ENCODE data around the gene EMILIN1.
A peak's percentile ranks its signal among the peaks of the same experiment; 100 is the strongest.

Gene EMILIN1

DNA sequence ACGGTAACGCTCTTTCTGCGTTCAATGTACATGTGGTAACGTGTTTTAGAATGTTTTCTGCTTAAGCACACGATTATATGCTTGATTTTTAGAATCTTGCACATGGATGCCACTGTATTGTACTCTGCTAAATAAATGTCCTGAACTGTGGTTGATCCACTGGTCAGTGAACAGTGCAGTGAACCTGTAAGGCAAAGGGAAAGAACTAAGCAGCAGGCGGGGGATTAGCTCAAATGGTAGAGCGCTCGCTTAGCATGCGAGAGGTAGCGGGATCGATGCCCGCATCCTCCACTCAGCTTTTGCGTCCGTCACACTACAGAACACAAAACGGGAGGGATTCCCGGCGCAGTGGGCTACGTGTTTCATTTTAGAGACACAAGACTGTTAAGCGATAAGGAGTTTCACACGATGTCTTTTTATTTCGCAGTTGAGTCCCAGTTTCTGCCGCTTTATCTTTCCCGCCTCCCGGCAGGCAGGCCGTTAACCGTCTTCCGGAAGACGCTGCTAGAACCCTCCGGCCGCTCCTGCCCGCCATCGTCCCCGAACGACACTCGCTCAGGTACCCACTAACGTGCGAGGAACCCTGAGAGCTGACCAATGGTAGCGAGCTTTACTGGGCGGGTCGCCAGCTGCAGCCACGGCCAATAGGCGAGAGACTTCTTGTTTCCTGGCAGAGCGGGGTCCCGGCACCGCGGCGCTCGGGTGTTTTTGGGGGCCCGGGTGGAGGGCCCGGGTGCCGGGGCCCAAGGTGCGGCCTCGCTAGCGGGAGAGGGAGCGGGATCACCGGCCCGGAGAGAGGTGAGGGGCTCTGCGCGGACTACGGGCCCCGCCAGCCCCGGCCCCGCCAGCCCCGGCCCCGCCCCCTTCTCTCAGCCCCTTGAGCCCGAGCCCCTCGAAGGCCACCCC, 27.2 kb upstream of the EMILIN1 start, which contains the start of gene AGBL5:
AGBL5 (plus strand) TSS at position 673 of the 906 bp plus-strand sequence. CDS start 1,291 bp downstream, outside the sequence.
- Histone ChIP-seq H3K27me3 (no peaks in the 10 kb centered on the region), H3K9ac (peak within 1 kb of the TSS; percentile 67 to 86 (median 81)), H3K9me3 (replicated peaks in 1 of 11) (no peaks in the 10 kb centered on the region), H3K27ac (peak within 1 kb of the TSS; percentile 37 to 88 (median 82); a peak in 21 of 22 replicates), H3K4me2 (peak within 1 kb of the TSS; percentile 94 to 98 (median 98)), H3K4me1 (peaks cover 23 to 28% (median 26%) of the 10 kb centered on the region in 10 experiments), H3K4me3 (peak within 1 kb of the TSS; percentile 69 to 86 (median 76)), H4K20me1 (no peaks in the 10 kb centered on the region; a peak in 1 of 22 replicates), H3K36me3 (peaks cover 21 to 35% (median 30%) of the 10 kb centered on the region in 11 experiments)
- TF ChIP-seq Cebpa-rat (IDR thresholded peaks at IDR 0.05), result no peak

GRCh38 chr2:27051902-27052645, 26.3 kb upstream of the EMILIN1 start:
- Histone ChIP-seq H3K4me1 (peaks cover 23 to 28% (median 26%) of the 10 kb centered on the region in 10 experiments), H3K9ac (peak overlapping the region; percentile 67 to 86 (median 81)), H4K20me1 (no peaks in the 10 kb centered on the region; a peak in 1 of 22 replicates), H3K27me3 (no peaks in the 10 kb centered on the region), H3K36me3 (peaks cover 29 to 43% (median 38%) of the 10 kb centered on the region in 11 experiments), H3K4me3 (peak overlapping the region; percentile 69 to 86 (median 76)), H3K27ac (peak overlapping the region in 10 of 11 experiments; percentile 58 to 88 (median 82); a peak in 18 of 22 replicates), H3K4me2 (peak overlapping the region; percentile 92 to 98 (median 97)), H3K9me3 (replicated peaks in 1 of 11) (no peaks in the 10 kb centered on the region)
- TF ChIP-seq Cebpa-rat (IDR thresholded peaks at IDR 0.05), result no peak

GRCh38 chr2:27053321-27053720, 25.1 kb upstream of the EMILIN1 start:
- no peak for TF ChIP-seq Cebpa-rat (IDR thresholded peaks at IDR 0.05)
- Histone ChIP-seq H3K36me3 (peaks cover 35 to 56% (median 50%) of the 10 kb centered on the region in 11 experiments), H3K4me2 (no peak overlapping the region), H3K27ac (no peak overlapping the region), H4K20me1 (peaks cover 0 to 2% (median 0%) of the 10 kb centered on the region in 11 experiments; a peak in 2 of 22 replicates), H3K9me3 (replicated peaks in 1 of 11) (no peaks in the 10 kb centered on the region), H3K9ac (0 out of 22 replicates have a peak overlapping the region, but pooled peaks of 1 of the 11 experiments have one; percentile 5), H3K4me1 (peaks cover 23 to 28% (median 26%) of the 10 kb centered on the region in 10 experiments), H3K4me3 (no peak overlapping the region), H3K27me3 (no peaks in the 10 kb centered on the region)

- H3K4me1 ChIP-seq, result peaks cover 21 to 25% (median 23%) of the 10 kb centered on the region in 10 experiments
- no peak overlapping the region for H3K4me3 ChIP-seq
- H3K27me3 ChIP-seq, result no peaks in the 10 kb centered on the region
- 0 out of 22 replicates have a peak overlapping the region, but pooled peaks of 1 of the 11 experiments have one; percentile 5 for H3K9ac ChIP-seq
- no peak for TF ChIP-seq Cebpa-rat (IDR thresholded peaks at IDR 0.05)
- no peak overlapping the region for H3K4me2 ChIP-seq
- no peak overlapping the region for H3K27ac ChIP-seq
- H3K9me3 ChIP-seq (replicated peaks in 1 of 11), result no peaks in the 10 kb centered on the region
- H3K36me3 ChIP-seq, result peaks cover 38 to 60% (median 55%) of the 10 kb centered on the region in 11 experiments
- peaks cover 0 to 5% (median 0%) of the 10 kb centered on the region in 11 experiments; a peak in 2 of 22 replicates for H4K20me1 ChIP-seq
Measured at GRCh38 chr2:27053776-27054175, 24.6 kb upstream of the EMILIN1 start.

- Histone ChIP-seq H3K4me3 (no peak overlapping the region), H3K36me3 (peaks cover 47 to 70% (median 64%) of the 10 kb centered on the region in 11 experiments), H4K20me1 (peaks cover 0 to 10% (median 0%) of the 10 kb centered on the region in 11 experiments; a peak in 5 of 22 replicates), H3K4me2 (no peak overlapping the region), H3K27ac (no peak overlapping the region), H3K4me1 (peaks cover 11 to 16% (median 14%) of the 10 kb centered on the region in 10 experiments; a peak in 19 of 20 replicates), H3K27me3 (no peaks in the 10 kb centered on the region), H3K9me3 (replicated peaks in 1 of 11) (no peaks in the 10 kb centered on the region), H3K9ac (peak overlapping the region in 2 of 11 experiments; percentile 20 to 27; a peak in 1 of 22 replicates)
- no peak for TF ChIP-seq Cebpa-rat (IDR thresholded peaks at IDR 0.05)
Measured at GRCh38 chr2:27054721-27055120, 23.7 kb upstream of the EMILIN1 start.

DNA sequence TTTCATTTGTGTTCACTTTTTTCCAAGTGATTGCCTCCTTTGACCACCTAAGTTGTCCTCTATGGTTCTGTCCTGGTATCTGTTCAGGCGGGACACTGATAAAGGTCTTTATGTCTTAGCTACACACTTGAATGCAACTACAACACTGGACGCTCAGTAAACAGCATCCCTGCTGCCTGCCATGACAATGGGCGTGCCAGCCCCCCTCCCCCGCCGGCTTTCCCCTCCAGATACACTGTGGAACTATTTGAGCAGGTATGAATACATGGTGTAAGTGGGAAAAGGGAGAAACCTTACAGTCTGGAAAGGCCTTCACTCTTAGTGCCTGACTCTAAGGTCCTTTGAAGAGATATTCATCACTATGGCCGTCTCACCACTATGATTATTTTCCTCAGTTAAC, 21.2 kb upstream of the EMILIN1 start:
- no peaks in the 10 kb centered on the region for H3K27me3 ChIP-seq
- H3K4me1 ChIP-seq, result peaks cover 6 to 18% (median 9%) of the 10 kb centered on the region in 10 experiments; a peak in 18 of 20 replicates
- H3K36me3 ChIP-seq, result peaks cover 49 to 92% (median 83%) of the 10 kb centered on the region in 11 experiments
- no peak overlapping the region for H3K27ac ChIP-seq
- H4K20me1 ChIP-seq, result peaks cover 0 to 16% (median 5%) of the 10 kb centered on the region in 11 experiments; a peak in 9 of 22 replicates
- TF ChIP-seq Cebpa-rat (IDR thresholded peaks at IDR 0.05), result no peak
- H3K4me2 ChIP-seq, result no peak overlapping the region
- H3K9me3 ChIP-seq (replicated peaks in 1 of 11), result no peaks in the 10 kb centered on the region
- no peak overlapping the region for H3K9ac ChIP-seq
- no peak overlapping the region for H3K4me3 ChIP-seq

GRCh38 chr2:27058210-27058609, 20.2 kb upstream of the EMILIN1 start:
- Histone ChIP-seq H3K27me3 (no peaks in the 10 kb centered on the region), H3K4me1 (peaks cover 0 to 17% (median 0%) of the 10 kb centered on the region in 10 experiments; a peak in 4 of 20 replicates), H3K9me3 (replicated peaks in 1 of 11) (no peaks in the 10 kb centered on the region), H3K36me3 (peaks cover 57 to 99% (median 89%) of the 10 kb centered on the region in 11 experiments), H3K4me3 (no peak overlapping the region), H3K9ac (no peak overlapping the region), H4K20me1 (peaks cover 0 to 24% (median 8%) of the 10 kb centered on the region in 11 experiments; a peak in 9 of 22 replicates), H3K27ac (no peak overlapping the region), H3K4me2 (no peak overlapping the region)
- no peak for TF ChIP-seq Cebpa-rat (IDR thresholded peaks at IDR 0.05)

DNA sequence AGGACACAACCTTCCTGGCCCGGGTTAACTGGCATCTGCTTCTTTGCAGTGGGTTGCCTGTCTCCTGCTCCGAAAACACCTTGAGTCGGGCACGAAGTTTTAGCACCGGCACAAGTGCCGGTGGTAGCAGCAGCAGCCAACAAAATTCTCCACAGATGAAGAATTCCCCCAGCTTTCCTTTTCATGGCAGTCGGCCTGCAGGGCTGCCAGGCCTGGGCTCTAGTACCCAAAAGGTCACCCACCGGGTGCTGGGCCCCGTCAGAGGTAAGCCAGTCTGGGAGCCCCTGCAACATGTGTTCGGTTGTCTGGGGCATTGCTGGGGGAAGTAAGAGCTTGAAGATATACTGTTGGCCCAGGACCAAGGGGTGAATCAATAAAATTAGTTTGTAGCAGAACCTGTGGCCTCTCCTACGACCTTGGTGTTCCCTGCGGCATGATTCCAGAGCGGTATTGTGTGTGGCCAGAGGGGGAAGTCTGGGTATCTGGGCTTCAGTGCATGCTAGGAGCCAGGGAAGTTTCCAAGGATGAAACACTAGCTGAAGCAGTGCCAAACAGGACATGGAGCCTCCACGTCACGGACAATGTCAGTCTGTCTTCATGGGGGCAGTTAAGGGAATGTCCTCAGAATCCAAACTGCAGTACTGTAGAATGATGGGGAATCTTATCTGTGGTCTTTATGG, 19.1 kb upstream of the EMILIN1 start:
- peaks cover 56 to 97% (median 88%) of the 10 kb centered on the region in 11 experiments for H3K36me3 ChIP-seq
- no peak overlapping the region for H3K27ac ChIP-seq
- H3K4me2 ChIP-seq, result no peak overlapping the region
- peaks cover 0 to 18% (median 0%) of the 10 kb centered on the region in 10 experiments; a peak in 4 of 20 replicates for H3K4me1 ChIP-seq
- no peaks in the 10 kb centered on the region for H3K27me3 ChIP-seq
- no peaks in the 10 kb centered on the region for H3K9me3 ChIP-seq (replicated peaks in 1 of 11)
- TF ChIP-seq Cebpa-rat (IDR thresholded peaks at IDR 0.05), result no peak
- H4K20me1 ChIP-seq, result peaks cover 0 to 32% (median 8%) of the 10 kb centered on the region in 11 experiments; a peak in 11 of 22 replicates
- no peak overlapping the region for H3K9ac ChIP-seq
- H3K4me3 ChIP-seq, result no peak overlapping the region
